Measurements from ENCODE around the gene MESP1. TPM values are rescaled to one million over a fixed set of nuclear protein-coding genes. Genes with fewer than 3 reads are reported as not detected.

Gene MESP1
- total and polyA plus RNA-seq, 2 of the 13 experiments (the other 11 are each of a cell fraction or from before 2014, with no cell fraction given): not detected

DNA sequence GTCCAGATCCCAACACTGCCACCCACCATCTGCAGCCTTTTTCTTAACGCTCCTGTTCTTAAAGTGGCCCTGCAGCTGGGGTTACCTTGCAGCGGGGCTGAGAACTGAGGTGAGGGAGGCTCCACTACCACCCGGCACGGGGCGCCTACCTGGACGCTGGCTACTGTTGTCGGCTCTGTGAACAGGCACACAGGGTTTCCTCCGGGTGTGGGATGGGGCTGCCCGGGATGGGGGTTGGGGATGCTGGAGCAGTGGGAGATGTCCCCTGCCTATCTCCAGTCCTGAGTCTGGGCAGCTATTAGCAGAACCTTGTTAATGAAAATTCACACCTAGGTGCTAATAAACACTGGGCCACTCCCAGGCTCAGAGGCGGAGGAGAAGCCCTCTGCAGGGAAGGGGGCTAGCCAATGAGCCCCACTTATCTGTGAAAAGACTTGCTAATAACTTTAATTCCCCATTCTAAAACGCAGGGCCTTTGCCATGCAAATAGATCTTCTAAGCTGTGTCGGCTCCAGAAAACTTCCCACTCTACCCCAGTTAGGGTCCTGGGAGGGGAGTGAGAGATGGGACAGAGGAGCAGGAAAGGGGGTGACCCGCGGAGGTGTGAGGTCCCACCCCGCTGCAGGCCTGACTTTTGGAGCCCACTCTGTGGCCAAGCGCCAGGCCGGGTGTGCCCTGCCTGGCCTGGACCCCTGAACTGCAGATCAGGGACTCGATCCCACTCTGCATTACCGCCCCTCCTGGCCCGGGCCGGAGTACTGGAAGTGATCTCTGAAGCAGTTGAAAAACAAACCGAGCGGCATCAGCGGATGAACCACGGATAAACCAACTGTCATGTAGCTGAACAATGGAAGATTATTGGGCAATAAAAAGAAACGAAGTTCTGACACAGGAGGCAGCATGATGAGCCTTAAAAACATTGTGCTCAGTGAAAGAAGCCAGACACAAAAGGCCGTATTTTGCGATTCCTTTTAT lies 3.1 kb downstream of the MESP1 start:
- Histone ChIP-seq H3K4me3 (replicated peaks in 1 of 3; ENCODE audit: insufficient read depth in 1 of 3, low read depth in 2 of 3, low read length in 3 of 3) (no peak overlapping the region), H3K4me2 (ENCODE audit: low read depth, low read length) (no peak overlapping the region), H3K9ac (ENCODE audit: insufficient read depth, low read depth, low read length) (no peak overlapping the region), H3K9me3 (ENCODE audit: low read length) (no peaks in the 10 kb centered on the region), H3K36me3 (replicated peaks in 1 of 2; ENCODE audit: control insufficient read depth in 1 of 2, insufficient read depth in 2 of 2, low read length in 2 of 2) (no peaks in the 10 kb centered on the region), H2AFZ (ENCODE audit: low read length) (no peak overlapping the region), H3K27ac (ENCODE audit: extremely low read length, insufficient read depth, low read length) (no peak overlapping the region), H4K20me1 (ENCODE audit: insufficient read depth, low read length) (no peaks in the 10 kb centered on the region), H3K4me1 (ENCODE audit: insufficient read depth, low read length) (peaks cover 8% of the 10 kb centered on the region), H3K79me2 (ENCODE audit: insufficient read depth, low read length) (no peaks in the 10 kb centered on the region), H3K27me3 (ENCODE audit: control insufficient read depth in 1 of 2, insufficient read depth in 2 of 2, low read length in 2 of 2) (peaks cover 12 to 65% of the 10 kb centered on the region in 2 experiments; a peak in 4 of 5 replicates)
- BruUV-seq (replicated peaks): no TSS peak
- FAIRE-seq (no peak), DNase-seq (ENCODE audit: low spot score) (no peak), ATAC-seq (no peak)
- POLR2A ChIA-PET: no interaction called here
- in situ Hi-C loops (cut with HindIII; ENCODE audit: extremely low pct_ligation_motif_present, low pct_unique_long_range_greater_than_20kb) (loop anchor here (25.0 kb wide), 1 partner anchor 339 kb away; no protein-coding TSS in a partner anchor), intact Hi-C loops (cut with micrococcal nuclease; ENCODE audit: unreplicated experiment) (no loop called here)
- TF ChIP-seq ONECUT2 (CRISPR knock-in tag; IDR thresholded peaks at IDR 0.05): no peak
- no peak for TF ChIP-seq HDAC1 (CRISPR knock-in tag; IDR thresholded peaks at IDR 0.05)
- TF ChIP-seq ZNF775 (CRISPR knock-in tag; IDR thresholded peaks at IDR 0.05; ENCODE audit: borderline replicate concordance): no peak
- WGBS (ENCODE audit: low lambda C conversion rate): 47% methylated on average over 19 of the region's 28 CpGs
- CTCF ChIA-PET (ENCODE audit: low intra/inter-chr PET ratio, low total read pairs): no interaction called here

- Histone ChIP-seq H3K27me3 (ENCODE audit: control insufficient read depth in 1 of 2, insufficient read depth in 2 of 2, low read length in 2 of 2) (peaks cover 12 to 56% of the 10 kb centered on the region in 2 experiments; a peak in 4 of 5 replicates), H3K9me3 (ENCODE audit: low read length) (no peaks in the 10 kb centered on the region), H3K79me2 (ENCODE audit: insufficient read depth, low read length) (no peaks in the 10 kb centered on the region), H3K9ac (ENCODE audit: insufficient read depth, low read depth, low read length) (no peak overlapping the region), H3K4me1 (ENCODE audit: insufficient read depth, low read length) (peaks cover 3% of the 10 kb centered on the region), H3K27ac (ENCODE audit: extremely low read length, insufficient read depth, low read length) (no peak overlapping the region), H3K4me2 (ENCODE audit: low read depth, low read length) (no peak overlapping the region), H3K4me3 (replicated peaks in 1 of 3; ENCODE audit: insufficient read depth in 1 of 3, low read depth in 2 of 3, low read length in 3 of 3) (no peak overlapping the region), H4K20me1 (ENCODE audit: insufficient read depth, low read length) (no peaks in the 10 kb centered on the region), H2AFZ (ENCODE audit: low read length) (no peak overlapping the region), H3K36me3 (replicated peaks in 1 of 2; ENCODE audit: control insufficient read depth in 1 of 2, insufficient read depth in 2 of 2, low read length in 2 of 2) (no peaks in the 10 kb centered on the region)
- DNase-seq (ENCODE audit: low spot score) (no peak), FAIRE-seq (no peak), ATAC-seq (no peak)
- in situ Hi-C loops (cut with HindIII; ENCODE audit: extremely low pct_ligation_motif_present, low pct_unique_long_range_greater_than_20kb): loop anchor here (25.0 kb wide), 1 partner anchor 341 kb away; no protein-coding TSS in a partner anchor
- 47% methylated on average over 9 of the region's 9 CpGs for WGBS (ENCODE audit: low lambda C conversion rate)
- BruUV-seq (replicated peaks): no TSS peak
- intact Hi-C loops (cut with micrococcal nuclease; ENCODE audit: unreplicated experiment): no loop called here
- TF ChIP-seq, protein P1, sequence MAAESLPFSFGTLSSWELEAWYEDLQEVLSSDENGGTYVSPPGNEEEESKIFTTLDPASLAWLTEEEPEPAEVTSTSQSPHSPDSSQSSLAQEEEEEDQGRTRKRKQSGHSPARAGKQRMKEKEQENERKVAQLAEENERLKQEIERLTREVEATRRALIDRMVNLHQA (CRISPR knock-in tag; IDR thresholded peaks at IDR 0.05): no peak
- no peak for TF ChIP-seq HCFC1 (IDR thresholded peaks at IDR 0.05; ENCODE audit: low read depth, low read length)
- TF ChIP-seq HNRNPL (IDR thresholded peaks at IDR 0.05; ENCODE audit: low read depth, low read length): 0 out of 2 replicates have a peak, but pooled peaks have one; percentile 4
- TF ChIP-seq ZNF543 (CRISPR knock-in tag; IDR thresholded peaks at IDR 0.05): no peak
- TF ChIP-seq ZBTB38 (CRISPR knock-in tag; IDR thresholded peaks at IDR 0.05): no peak
- TF ChIP-seq RNF219 (CRISPR knock-in tag; IDR thresholded peaks at IDR 0.05): no peak
- POLR2A ChIA-PET: no interaction called here
- CTCF ChIA-PET (ENCODE audit: low intra/inter-chr PET ratio, low total read pairs): no interaction called here
These were observed 4.7 kb downstream of the MESP1 start for GRCh38 chr15:89746386-89746780.

Data from HepG2 (cell line).